GM12892 (cell line): ENCODE measurements around the gene RMRP.

Experiments
- POLR2A ChIP-seq: IDR thresholded peaks from 2 replicates; pipeline ENCODE4 v1.6.1; 2011; ENCODE audit warnings: low read depth, low read length, control low read depth
- POLR2AphosphoS5 ChIP-seq: IDR thresholded peaks from 2 replicates; pipeline ENCODE4 v1.6.1; 2011; ENCODE audit warnings: low read depth, low read length, control low read depth
- TAF1 ChIP-seq: IDR thresholded peaks from 2 replicates; pipeline ENCODE4 v1.6.1; 2011; ENCODE audit warnings: low read depth, mild to moderate bottlenecking, control low read depth, low read length, borderline replicate concordance

GRCh38 chr9:35696520-35697215 is 38.8 kb upstream of the RMRP start:
- no peak for TF ChIP-seq POLR2AphosphoS5
- TF ChIP-seq POLR2A, result no peak
- no peak for TF ChIP-seq TAF1
